IMR-90 (cell line): ENCODE data around the gene KDM2A. TPM values are rescaled to one million over a fixed set of nuclear protein-coding genes. Genes with fewer than 3 reads are reported as not detected.

Experiments
- ATAC-seq: fragments of 200-7000 bp; cut with Tn5 transposase; 2 replicates; pipeline ENCODE4 v1.9.1; 2020; ENCODE audit warnings: low read depth, mild to moderate bottlenecking, moderate library complexity
- BruUV-seq: library from RNA; stranded (reverse); fragments of 400-500 nt; replicated peaks from 2 replicates; lab custom pipeline; 2021; lab: Mats Ljungman, UMichigan
- CTCF ChIA-PET: fragments of 300-600 bp; formaldehyde crosslinking; extraction: SDS; loops from one replicate; lab custom pipeline; 2021; ENCODE audit warnings: antibody characterized with exemption; lab: Yijun Ruan, JAX
- POLR2A ChIA-PET: fragments of 300-600 bp; sonication (Branson Sonifier 250); formaldehyde crosslinking; loops from one replicate; lab custom pipeline; 2022; ENCODE audit warnings: antibody characterized with exemption; ENCODE audit not compliant: unreplicated experiment; lab: Charles Lee
- DNase-seq: peaks from one replicate; pipeline ENCODE4 v3.0.0; 2013
- H2AFZ ChIP-seq: replicated peaks from 2 replicates; pipeline ENCODE3; 2013; ENCODE audit warnings: low read length, mild to moderate bottlenecking; ENCODE audit not compliant: poor library complexity
- H2AK5ac ChIP-seq: 2 replicates; pipeline ENCODE4 v1.6.1; 2013; ENCODE audit warnings: low read depth, low read length, inconsistent platforms
- H2AK9ac ChIP-seq: replicated peaks from 2 replicates; pipeline ENCODE3; 2013; ENCODE audit warnings: mild to moderate bottlenecking, low read depth, low read length, moderate library complexity; ENCODE audit not compliant: poor library complexity
- H2BK120ac ChIP-seq: 2 replicates; pipeline ENCODE4 v1.6.1; 2013; ENCODE audit warnings: low read depth, low read length, inconsistent platforms
- H2BK15ac ChIP-seq: 3 replicates; pipeline ENCODE4 v1.6.1; 2013; ENCODE audit warnings: low read depth, low read length, inconsistent platforms
- H2BK20ac ChIP-seq: 2 replicates; pipeline ENCODE4 v1.6.1; 2013; ENCODE audit warnings: low read depth, mild to moderate bottlenecking, inconsistent platforms, low read length, moderate library complexity
- H2BK5ac ChIP-seq: 2 replicates; pipeline ENCODE4 v1.6.1; 2013; ENCODE audit warnings: mild to moderate bottlenecking, low read depth, low read length, inconsistent platforms; ENCODE audit not compliant: poor library complexity, severe bottlenecking
- H3K14ac ChIP-seq: replicated peaks from 2 replicates; pipeline ENCODE4 v1.6.1; 2013; ENCODE audit warnings: low read depth, low read length, inconsistent platforms
- H3K18ac ChIP-seq: 2 replicates; pipeline ENCODE4 v1.6.1; 2013; ENCODE audit warnings: low read depth, low read length, control low read depth
- H3K23ac ChIP-seq: 2 replicates; pipeline ENCODE4 v1.6.1; 2013; ENCODE audit warnings: low read depth, low read length, inconsistent platforms
- H3K27ac ChIP-seq: 2 replicates; pipeline ENCODE4 v1.5.1; 2013; ENCODE audit warnings: mild to moderate bottlenecking, control low read depth, low read length; ENCODE audit not compliant: insufficient read depth
- H3K27me3 ChIP-seq: 2 replicates; pipeline ENCODE4 v1.6.1; 2013; ENCODE audit warnings: low read length; ENCODE audit not compliant: control insufficient read depth, insufficient read depth
- H3K36me3 ChIP-seq: 2 replicates; pipeline ENCODE4 v1.6.1; 2013; ENCODE audit warnings: low read length, mixed read lengths; ENCODE audit not compliant: control insufficient read depth, insufficient read depth
- H3K4ac ChIP-seq: 2 replicates; pipeline ENCODE4 v1.6.1; 2013; ENCODE audit warnings: low read depth, low read length, inconsistent platforms
- H3K4me1 ChIP-seq: 2 replicates; pipeline ENCODE4 v1.6.1; 2013; ENCODE audit warnings: low read length, mixed read lengths; ENCODE audit not compliant: control insufficient read depth, insufficient read depth
- H3K4me2 ChIP-seq: 2 replicates; pipeline ENCODE4 v1.6.1; 2013; ENCODE audit warnings: low read depth, mild to moderate bottlenecking, control low read depth, low read length, moderate library complexity
- H3K4me3 ChIP-seq: 2 replicates; pipeline ENCODE4 v1.5.1; 2013; ENCODE audit warnings: low read depth, mild to moderate bottlenecking, control low read depth, low read length, moderate library complexity; ENCODE audit not compliant: insufficient read depth
- H3K56ac ChIP-seq: 2 replicates; pipeline ENCODE4 v1.6.1; 2013; ENCODE audit warnings: low read length, inconsistent platforms; ENCODE audit not compliant: insufficient read depth; ENCODE audit errors: extremely low read depth
- H3K79me1 ChIP-seq, 2 experiments: 2 replicates each; pipeline ENCODE4 v1.6.1; 2013; ENCODE audit warnings: low read length in 2 of 2, inconsistent platforms in 1 of 2, low read depth in 1 of 2
- H3K9ac ChIP-seq: 2 replicates; pipeline ENCODE4 v1.6.1; 2013; ENCODE audit warnings: low read depth, low read length, control low read depth
- H3K9me1 ChIP-seq: 2 replicates; pipeline ENCODE4 v1.6.1; 2013; ENCODE audit warnings: low read length, inconsistent platforms; ENCODE audit not compliant: insufficient read depth
- H3K9me3 ChIP-seq: 2 replicates; pipeline ENCODE4 v1.6.1; 2013; ENCODE audit warnings: low read length; ENCODE audit not compliant: control insufficient read depth, insufficient read depth
- H4K20me1 ChIP-seq: 2 replicates; pipeline ENCODE4 v1.6.1; 2013; ENCODE audit warnings: low read length, inconsistent platforms; ENCODE audit not compliant: insufficient read depth
- H4K5ac ChIP-seq: 2 replicates; pipeline ENCODE4 v1.6.1; 2013; ENCODE audit warnings: mild to moderate bottlenecking, low read depth, low read length, control low read depth
- H4K8ac ChIP-seq, 2 experiments: 2 replicates each; pipeline ENCODE4 v1.6.1; 2013; ENCODE audit warnings: low read depth in 2 of 2, low read length in 2 of 2, control low read depth in 1 of 2, inconsistent platforms in 1 of 2
- H4K91ac ChIP-seq: 2 replicates; pipeline ENCODE4 v1.6.1; 2013; ENCODE audit warnings: low read depth, low read length, inconsistent platforms; ENCODE audit not compliant: insufficient read depth
- BHLHE40 ChIP-seq: fragments of 150-350 bp; IDR thresholded peaks from 2 replicates; pipeline ENCODE4 v1.6.1; 2016; ENCODE audit warnings: mild to moderate bottlenecking, low read depth, low read length
- CHD1 ChIP-seq: IDR thresholded peaks from 2 replicates; pipeline ENCODE4 v1.6.1; 2012; ENCODE audit warnings: low read depth, low read length, improper control_type of control experiment
- ELK1 ChIP-seq: fragments of 150-350 bp; IDR thresholded peaks from 2 replicates; pipeline ENCODE4 v1.6.1; 2016; ENCODE audit warnings: low read depth, mild to moderate bottlenecking, low read length, moderate library complexity, borderline replicate concordance
- FOS ChIP-seq: fragments of 150-350 bp; IDR thresholded peaks from 2 replicates; pipeline ENCODE4 v1.6.1; 2016; ENCODE audit warnings: low read depth, low read length
- MAFK ChIP-seq: IDR thresholded peaks from 2 replicates; pipeline ENCODE4 v1.6.1; 2012; ENCODE audit warnings: low read depth, low read length, improper control_type of control experiment
- MAZ ChIP-seq: IDR thresholded peaks from 2 replicates; pipeline ENCODE4 v1.6.1; 2012; ENCODE audit warnings: low read depth, mild to moderate bottlenecking, low read length, improper control_type of control experiment, moderate library complexity, borderline replicate concordance
- MXI1 ChIP-seq: IDR thresholded peaks from 2 replicates; pipeline ENCODE4 v1.6.1; 2012; ENCODE audit warnings: low read depth, mild to moderate bottlenecking, low read length, moderate library complexity, borderline replicate concordance
- NFE2L2 ChIP-seq: fragments of 150-350 bp; IDR thresholded peaks from 2 replicates; pipeline ENCODE4 v1.6.1; 2016; ENCODE audit warnings: low read depth, mild to moderate bottlenecking, low read length
- RAD21 ChIP-seq: IDR thresholded peaks from 2 replicates; pipeline ENCODE4 v1.6.1; 2012; ENCODE audit warnings: low read length, improper control_type of control experiment
- RCOR1 ChIP-seq: IDR thresholded peaks from 2 replicates; pipeline ENCODE4 v1.6.1; 2012; ENCODE audit warnings: mild to moderate bottlenecking, low read length, improper control_type of control experiment; ENCODE audit not compliant: insufficient replicate concordance
- RFX5 ChIP-seq: IDR thresholded peaks from 2 replicates; pipeline ENCODE4 v1.8.0; 2012; ENCODE audit warnings: low read depth, mild to moderate bottlenecking, low read length, moderate library complexity
- SMC3 ChIP-seq: fragments of 150-350 bp; IDR thresholded peaks from 2 replicates; pipeline ENCODE4 v1.6.1; 2016; ENCODE audit warnings: low read depth, mild to moderate bottlenecking, antibody characterized with exemption, low read length, moderate library complexity
- USF2 ChIP-seq: fragments of 150-350 bp; IDR thresholded peaks from 2 replicates; pipeline ENCODE4 v1.6.1; 2017; ENCODE audit warnings: mild to moderate bottlenecking, antibody characterized with exemption, low read length, low read depth
- WGBS, 2 experiments: methylation state at CpG; one replicate each; pipeline versions ENCODE4 v1.1.5 to v1.1.7; 2013; ENCODE audit warnings: missing lambda C conversion rate in 2 of 2; ENCODE audit not compliant: insufficient read length in 1 of 2; ENCODE audit errors: extremely low coverage in 2 of 2; 5-methylcytosine and 5-hydroxymethylcytosine counted together
- dilution Hi-C: fragments of 300-500 bp; cut with HindIII; formaldehyde crosslinking; loops from one replicate; pipeline ENCODE4 v1.14.3; 2018; ENCODE audit warnings: low sequenced_read_pairs; ENCODE audit not compliant: unreplicated experiment
- in situ Hi-C: fragments of 300-500 bp; cut with MboI; formaldehyde crosslinking; loops from 3 replicates; pipeline ENCODE4 v1.14.3; 2019; ENCODE audit warnings: low sequenced_read_pairs, inconsistent platforms, mixed read lengths
- intact Hi-C: fragments of 100-400 bp; cut with micrococcal nuclease; formaldehyde crosslinking; loops from 2 replicates; pipeline ENCODE4 v1.10.0; 2022
- polyA plus RNA-seq, 3 experiments: library from polyadenylated mRNA; depleted of rRNA; stranded (reverse); fragments of >200 nt; gene quantifications; 2 replicates each; pipeline ENCODE4 v1.2.3, GENCODE V29; 2012; ENCODE audit warnings: low replicate concordance in 1 of 3
- total RNA-seq: library from RNA; depleted of rRNA; stranded (reverse); fragments of >200 nt; gene quantifications from 2 replicates; pipeline ENCODE4 v1.2.3, GENCODE V29; 2012
- TF ChIP-seq, protein P1 (sequence below): conservative IDR thresholded peaks from 2 replicates; pipeline ENCODE4 v1.5.1; 2012; ENCODE audit warnings: mild to moderate bottlenecking, low read depth, low read length, improper control_type of control experiment

The KDM2A gene
- total and polyA plus RNA-seq, 2 of the 4 experiments (the other 2 are of a cell fraction), result 26.7 to 42.6 TPM

DNA sequence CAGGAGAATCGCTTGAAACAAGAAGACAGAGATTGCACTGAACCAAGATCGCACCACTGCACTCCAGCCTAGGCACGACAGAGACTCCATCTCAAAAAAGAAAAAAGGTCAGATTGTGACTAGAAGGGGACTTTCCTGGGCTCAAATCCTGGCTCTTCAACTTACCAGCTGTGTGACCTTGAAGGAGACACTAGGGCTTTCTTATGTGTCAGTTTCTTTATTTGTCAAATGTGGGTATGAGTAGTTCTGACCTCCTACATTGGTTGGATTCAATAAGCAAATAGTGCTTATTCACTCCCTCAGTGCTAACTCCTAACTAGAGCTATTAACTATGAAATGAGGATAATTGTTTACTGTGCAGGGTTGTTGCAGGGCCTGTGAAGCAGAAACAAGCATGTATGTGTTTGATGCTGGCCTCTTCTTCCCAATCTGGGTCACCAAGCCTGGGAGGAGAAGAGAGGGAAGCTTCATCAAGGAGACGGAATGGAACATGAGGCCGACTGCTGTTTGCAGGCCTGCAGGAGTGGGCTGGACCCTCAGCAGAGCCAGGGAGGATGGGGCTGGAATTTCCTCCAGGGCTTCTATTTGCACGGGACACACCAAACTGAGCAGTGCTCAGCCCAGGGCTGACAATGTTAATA lies 39.9 kb upstream of the KDM2A start:
- H3K9me1 ChIP-seq, result no peaks in the 10 kb centered on the region
- dilution Hi-C loops, result no loop called here
- no TSS peak for BruUV-seq
- no peak overlapping the region for H3K4me2 ChIP-seq
- no peak overlapping the region for H3K27ac ChIP-seq
- H4K91ac ChIP-seq, result no peak overlapping the region
- H4K20me1 ChIP-seq, result no peaks in the 10 kb centered on the region
- no peak overlapping the region for H2BK20ac ChIP-seq
- intact Hi-C loops, result no loop called here
- no peak overlapping the region for H2AFZ ChIP-seq
- H3K9me3 ChIP-seq, result no peaks in the 10 kb centered on the region
- H2AK5ac ChIP-seq, result peak overlapping the region; percentile 39; the same call in 1 of the 2 replicates
- H3K4ac ChIP-seq, result no peak overlapping the region
- no peak for DNase-seq
- H3K27me3 ChIP-seq, result peaks cover 2% of the 10 kb centered on the region; the same call in 1 of the 2 replicates
- H3K14ac ChIP-seq, result no peak overlapping the region
- no peak overlapping the region for H2BK15ac ChIP-seq
- TF ChIP-seq, protein P1, sequence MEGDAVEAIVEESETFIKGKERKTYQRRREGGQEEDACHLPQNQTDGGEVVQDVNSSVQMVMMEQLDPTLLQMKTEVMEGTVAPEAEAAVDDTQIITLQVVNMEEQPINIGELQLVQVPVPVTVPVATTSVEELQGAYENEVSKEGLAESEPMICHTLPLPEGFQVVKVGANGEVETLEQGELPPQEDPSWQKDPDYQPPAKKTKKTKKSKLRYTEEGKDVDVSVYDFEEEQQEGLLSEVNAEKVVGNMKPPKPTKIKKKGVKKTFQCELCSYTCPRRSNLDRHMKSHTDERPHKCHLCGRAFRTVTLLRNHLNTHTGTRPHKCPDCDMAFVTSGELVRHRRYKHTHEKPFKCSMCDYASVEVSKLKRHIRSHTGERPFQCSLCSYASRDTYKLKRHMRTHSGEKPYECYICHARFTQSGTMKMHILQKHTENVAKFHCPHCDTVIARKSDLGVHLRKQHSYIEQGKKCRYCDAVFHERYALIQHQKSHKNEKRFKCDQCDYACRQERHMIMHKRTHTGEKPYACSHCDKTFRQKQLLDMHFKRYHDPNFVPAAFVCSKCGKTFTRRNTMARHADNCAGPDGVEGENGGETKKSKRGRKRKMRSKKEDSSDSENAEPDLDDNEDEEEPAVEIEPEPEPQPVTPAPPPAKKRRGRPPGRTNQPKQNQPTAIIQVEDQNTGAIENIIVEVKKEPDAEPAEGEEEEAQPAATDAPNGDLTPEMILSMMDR, result no peak
- TF ChIP-seq USF2 (no peak), MAZ (no peak), FOS (no peak), NFE2L2 (no peak), MAFK (no peak), CHD1 (no peak), MXI1 (no peak), SMC3 (no peak), RFX5 (no peak), RAD21 (no peak), ELK1 (no peak), BHLHE40 (no peak), RCOR1 (no peak)
- no peak for ATAC-seq
- H4K5ac ChIP-seq, result no peak overlapping the region
- H3K18ac ChIP-seq, result no peak overlapping the region
- no peak overlapping the region for H2BK120ac ChIP-seq
- in situ Hi-C loops, result no loop called here
- no peaks in the 10 kb centered on the region; the same call in 1 of the 2 replicates for H3K4me1 ChIP-seq
- H3K56ac ChIP-seq, result no peak overlapping the region
- ChIA-PET CTCF (no interaction called here), POLR2A (no interaction called here)
- H3K36me3 ChIP-seq, result no peaks in the 10 kb centered on the region
- H2BK5ac ChIP-seq, result no peak overlapping the region
- H2AK9ac ChIP-seq, result peak overlapping the region; percentile 3
- no peaks in the 10 kb centered on the region for H3K79me1 ChIP-seq
- H4K8ac ChIP-seq, result no peak overlapping the region
- 95% methylated on average over 3 of the region's 6 CpGs; no CpG with 5 or more reads in 1 of the 2 experiments for WGBS, 2 experiments
- H3K23ac ChIP-seq, result no peak overlapping the region
- H3K4me3 ChIP-seq, result no peak overlapping the region
- H3K9ac ChIP-seq, result no peak overlapping the region
